Measurements from ENCODE around the gene TAL1.

TAL1 gene

DNA sequence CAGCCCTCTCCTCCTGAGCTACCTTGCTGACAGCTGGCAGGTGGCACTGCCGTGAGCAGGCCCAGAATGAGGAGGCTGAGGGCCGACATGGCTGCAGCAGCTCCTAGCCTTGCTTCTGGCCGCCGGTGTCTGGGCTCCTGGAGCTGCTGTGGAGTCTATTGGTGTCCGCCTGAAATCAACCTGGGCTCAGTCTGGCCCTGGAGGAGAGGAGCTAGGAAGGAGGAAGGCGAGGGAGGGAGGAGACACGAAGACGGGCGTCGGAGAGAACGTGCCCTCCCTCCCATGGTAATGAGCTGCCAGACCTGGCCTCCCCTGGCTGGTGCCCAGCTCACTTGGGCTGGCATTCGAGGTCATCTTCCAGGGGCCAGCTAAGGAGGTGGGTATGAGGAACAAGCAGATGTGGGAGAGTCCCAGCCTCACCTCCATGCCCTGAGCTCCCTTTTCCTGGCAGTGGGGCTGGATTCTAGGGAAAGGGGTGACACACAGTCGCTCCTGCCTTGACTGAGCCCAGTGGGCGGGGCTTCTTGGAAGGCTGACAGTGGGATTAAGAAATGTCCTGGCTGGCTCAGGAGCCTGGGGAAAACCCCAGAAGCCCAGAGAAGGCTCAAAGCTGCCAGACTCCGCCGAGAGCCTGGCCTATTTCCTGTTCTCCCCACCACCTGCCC lies 42.0 kb downstream of the TAL1 start, which contains the start of gene PDZK1IP1:
TSS of gene PDZK1IP1 (minus strand) at position 193 of the 665 bp plus-strand sequence. CDS start at position 89, 104 bp downstream.
- H3K36me3 ChIP-seq, result no peaks in the 10 kb centered on the region
- no peaks in the 10 kb centered on the region for H3K9me3 ChIP-seq (ENCODE audit: severe bottlenecking)
- H3K27ac ChIP-seq, result no peak within 1 kb of the TSS
- TF ChIP-seq, protein P1, sequence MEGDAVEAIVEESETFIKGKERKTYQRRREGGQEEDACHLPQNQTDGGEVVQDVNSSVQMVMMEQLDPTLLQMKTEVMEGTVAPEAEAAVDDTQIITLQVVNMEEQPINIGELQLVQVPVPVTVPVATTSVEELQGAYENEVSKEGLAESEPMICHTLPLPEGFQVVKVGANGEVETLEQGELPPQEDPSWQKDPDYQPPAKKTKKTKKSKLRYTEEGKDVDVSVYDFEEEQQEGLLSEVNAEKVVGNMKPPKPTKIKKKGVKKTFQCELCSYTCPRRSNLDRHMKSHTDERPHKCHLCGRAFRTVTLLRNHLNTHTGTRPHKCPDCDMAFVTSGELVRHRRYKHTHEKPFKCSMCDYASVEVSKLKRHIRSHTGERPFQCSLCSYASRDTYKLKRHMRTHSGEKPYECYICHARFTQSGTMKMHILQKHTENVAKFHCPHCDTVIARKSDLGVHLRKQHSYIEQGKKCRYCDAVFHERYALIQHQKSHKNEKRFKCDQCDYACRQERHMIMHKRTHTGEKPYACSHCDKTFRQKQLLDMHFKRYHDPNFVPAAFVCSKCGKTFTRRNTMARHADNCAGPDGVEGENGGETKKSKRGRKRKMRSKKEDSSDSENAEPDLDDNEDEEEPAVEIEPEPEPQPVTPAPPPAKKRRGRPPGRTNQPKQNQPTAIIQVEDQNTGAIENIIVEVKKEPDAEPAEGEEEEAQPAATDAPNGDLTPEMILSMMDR (IDR thresholded peaks at IDR 0.05; ENCODE audit: low read depth, low read length), result no peak
- no peaks in the 10 kb centered on the region for H3K27me3 ChIP-seq (ENCODE audit: insufficient read depth, low read depth, severe bottlenecking)
- peak; percentile 71 for DNase-seq
- no peak within 1 kb of the TSS for H3K4me3 ChIP-seq (ENCODE audit: low read depth, low read length)

DNA sequence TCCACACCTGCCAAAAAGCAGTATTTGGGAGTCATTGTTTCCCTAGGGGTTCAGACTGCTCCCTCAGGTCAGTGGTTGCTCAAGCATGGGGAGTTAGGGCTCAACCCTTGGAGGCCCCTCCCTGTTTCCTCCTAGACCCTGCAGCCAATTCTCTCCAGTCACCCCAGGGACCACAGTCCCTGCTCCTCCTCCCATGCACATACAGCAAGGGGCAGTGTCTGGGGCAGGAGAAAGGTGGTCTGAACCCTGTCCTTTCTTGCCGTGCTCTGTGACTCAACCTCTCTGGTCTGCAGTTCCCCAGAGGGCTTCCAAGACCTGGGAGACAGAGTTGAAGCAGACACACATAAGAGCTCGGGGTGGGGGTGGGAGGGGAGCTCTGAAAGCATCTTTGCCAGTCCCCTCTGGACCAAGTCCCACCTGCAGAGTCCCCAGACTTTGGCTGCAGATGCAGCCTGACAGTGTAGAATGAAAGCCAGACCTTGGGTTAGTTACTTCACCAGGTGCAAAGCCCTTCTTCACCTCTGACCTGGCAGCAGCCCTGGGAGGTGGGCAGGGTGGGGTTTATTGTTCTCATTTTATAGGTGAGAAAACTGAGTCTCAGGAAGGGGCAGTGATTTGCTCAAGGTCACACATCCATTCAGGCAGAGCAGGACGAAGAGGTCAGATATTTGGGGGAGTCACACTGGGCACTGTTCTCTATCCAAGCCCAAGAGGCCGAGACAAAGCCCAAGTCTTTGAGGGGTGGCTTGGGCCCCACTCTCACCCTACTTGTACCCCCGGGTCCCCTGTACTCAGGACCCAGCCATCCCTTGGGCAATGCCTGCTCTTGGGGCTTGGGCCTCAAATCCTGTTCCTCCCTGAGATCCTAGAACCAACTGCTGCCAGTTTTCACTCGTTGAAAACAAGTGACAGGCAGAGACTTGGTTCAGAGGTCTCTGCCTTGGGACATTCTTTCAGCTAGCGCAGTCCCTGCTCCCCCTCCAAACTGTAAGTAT lies 42.9 kb downstream of the TAL1 start:
- Histone ChIP-seq H3K4me3 (ENCODE audit: low read depth, low read length) (no peak overlapping the region), H3K27ac (no peak overlapping the region), H3K27me3 (ENCODE audit: insufficient read depth, low read depth, severe bottlenecking) (no peaks in the 10 kb centered on the region), H3K9me3 (ENCODE audit: severe bottlenecking) (no peaks in the 10 kb centered on the region), H3K36me3 (no peaks in the 10 kb centered on the region)
- TF ChIP-seq, protein P1 (IDR thresholded peaks at IDR 0.05; ENCODE audit: low read depth, low read length), result no peak
- no peak for DNase-seq

DNA sequence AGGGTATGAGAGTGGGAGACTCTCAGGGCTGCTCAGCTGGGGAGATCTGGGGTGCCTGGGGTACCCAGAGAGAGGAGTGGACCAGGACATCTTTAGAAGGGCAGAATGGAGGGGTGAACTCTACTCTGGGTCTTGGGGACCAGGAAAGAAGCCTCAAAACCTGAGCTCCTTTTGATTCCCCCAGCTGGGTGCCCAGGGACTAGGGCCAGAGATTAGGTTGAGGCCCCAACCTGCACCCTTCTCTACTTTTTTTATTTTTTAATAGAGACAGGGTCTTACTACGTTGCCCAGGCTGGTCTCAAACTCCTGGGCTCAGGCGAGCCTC lies 44.1 kb downstream of the TAL1 start:
- no peaks in the 10 kb centered on the region for H3K36me3 ChIP-seq
- H3K27me3 ChIP-seq (ENCODE audit: insufficient read depth, low read depth, severe bottlenecking), result no peaks in the 10 kb centered on the region
- TF ChIP-seq, protein P1 (IDR thresholded peaks at IDR 0.05; ENCODE audit: low read depth, low read length), result no peak
- no peaks in the 10 kb centered on the region for H3K9me3 ChIP-seq (ENCODE audit: severe bottlenecking)
- H3K4me3 ChIP-seq (ENCODE audit: low read depth, low read length), result no peak overlapping the region
- DNase-seq, result no peak
- no peak overlapping the region for H3K27ac ChIP-seq

DNA sequence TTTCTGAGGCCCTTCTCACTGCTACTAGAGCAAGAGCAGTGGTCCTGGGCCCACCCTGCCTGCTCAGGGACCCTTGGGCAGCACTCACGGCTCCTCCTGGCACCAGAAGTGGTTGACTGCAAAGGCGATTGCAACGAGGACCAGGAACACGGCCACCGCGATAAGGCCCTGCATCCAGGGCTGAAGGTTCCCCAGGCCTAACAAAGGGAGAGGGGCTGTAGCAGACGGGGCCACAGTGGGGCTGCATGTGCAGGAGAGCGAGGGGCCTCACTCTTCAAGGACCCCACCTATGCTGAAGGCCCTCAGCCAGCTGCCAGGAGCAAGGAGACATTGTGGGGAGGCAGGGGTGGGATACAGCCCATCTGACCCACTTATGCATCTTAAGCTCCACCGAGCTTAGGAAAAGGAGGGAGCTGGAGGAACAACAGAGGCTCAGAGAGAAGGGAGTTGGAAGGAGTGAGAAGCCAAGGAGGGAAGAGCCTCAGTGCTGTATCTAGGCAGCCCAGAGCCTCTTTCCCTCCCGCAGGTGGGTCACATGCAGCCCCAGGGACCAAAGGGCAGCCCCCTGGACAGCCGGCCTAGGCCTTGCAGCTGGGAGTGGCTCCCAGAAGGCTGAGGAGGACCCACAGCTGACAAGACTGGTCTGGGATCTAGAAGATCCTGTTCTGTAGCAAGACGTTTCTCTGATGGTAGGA lies 44.6 kb downstream of the TAL1 start:
- Histone ChIP-seq H3K36me3 (no peaks in the 10 kb centered on the region), H3K27ac (no peak overlapping the region), H3K27me3 (ENCODE audit: insufficient read depth, low read depth, severe bottlenecking) (no peaks in the 10 kb centered on the region), H3K4me3 (ENCODE audit: low read depth, low read length) (no peak overlapping the region), H3K9me3 (ENCODE audit: severe bottlenecking) (no peaks in the 10 kb centered on the region)
- TF ChIP-seq, protein P1 (IDR thresholded peaks at IDR 0.05; ENCODE audit: low read depth, low read length), result no peak
- no peak for DNase-seq

DNA sequence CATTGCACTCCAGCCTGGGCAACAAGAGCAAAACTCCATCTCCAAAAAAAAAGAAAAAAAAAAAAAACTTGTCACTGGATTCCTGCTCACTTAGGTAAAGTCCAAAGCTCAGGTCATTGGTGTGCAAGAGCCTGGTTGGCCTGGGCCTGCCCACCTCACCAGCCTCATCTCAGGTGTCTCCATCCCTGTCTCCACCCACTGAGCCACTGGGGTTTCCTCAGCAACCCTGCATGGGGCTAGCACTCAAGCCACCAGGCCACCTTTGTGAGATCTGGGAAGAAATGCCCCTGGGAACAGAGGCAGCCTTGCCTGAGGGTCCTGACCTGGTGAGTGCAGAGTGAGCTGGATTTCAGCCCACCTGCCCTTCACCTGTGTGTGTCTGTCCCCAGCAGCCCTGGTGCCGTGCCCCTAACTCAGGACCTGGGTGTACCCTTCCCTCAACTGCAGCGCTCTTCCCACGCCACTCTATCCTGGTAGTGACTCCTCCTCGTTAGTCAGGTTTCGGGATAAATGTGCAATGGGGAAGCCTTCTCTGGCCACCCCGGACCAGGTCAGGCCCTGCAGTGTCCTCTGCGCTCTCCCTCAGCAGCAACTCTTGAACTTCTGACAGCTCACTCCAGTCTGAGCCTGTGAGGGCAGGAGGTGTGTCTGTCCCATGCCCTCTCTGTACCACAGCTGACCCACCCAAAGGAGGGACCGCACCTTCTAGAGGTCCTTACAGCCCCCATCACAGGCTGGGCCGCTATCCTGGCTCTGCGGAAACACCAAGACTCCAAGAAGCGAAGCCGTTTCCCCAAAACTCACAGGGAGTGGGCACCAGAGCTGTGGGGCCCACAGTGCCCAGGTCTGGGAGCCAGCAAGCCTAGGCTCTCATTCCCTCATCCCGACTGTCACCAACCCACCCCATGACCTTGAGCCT lies 45.5 kb downstream of the TAL1 start:
- Histone ChIP-seq H3K4me3 (ENCODE audit: low read depth, low read length) (no peak overlapping the region), H3K27me3 (ENCODE audit: insufficient read depth, low read depth, severe bottlenecking) (no peaks in the 10 kb centered on the region), H3K27ac (no peak overlapping the region), H3K9me3 (ENCODE audit: severe bottlenecking) (no peaks in the 10 kb centered on the region), H3K36me3 (no peaks in the 10 kb centered on the region)
- DNase-seq, result no peak
- TF ChIP-seq, protein P1 (IDR thresholded peaks at IDR 0.05; ENCODE audit: low read depth, low read length), result no peak

All from WERI-Rb-1 (cell line).